WERI-Rb-1 (cell line): Measurements from ENCODE around the gene ADAR.

Source experiments
- DNase-seq: peaks from one replicate; pipeline ENCODE4 v3.0.0-alpha.2; 2020
- H3K27ac ChIP-seq: fragments of 250-450 bp; sonication (Bioruptor Pico); 2 replicates; pipeline ENCODE4 v1.5.1; 2020; ENCODE audit warnings: mild to moderate bottlenecking, moderate library complexity
- H3K27me3 ChIP-seq: fragments of 250-450 bp; sonication (Bioruptor Pico); 2 replicates; pipeline ENCODE4 v1.5.1; 2021; ENCODE audit warnings: mild to moderate bottlenecking, low read depth, moderate library complexity; ENCODE audit not compliant: insufficient read depth, severe bottlenecking
- H3K36me3 ChIP-seq: fragments of 250-450 bp; sonication (Bioruptor Pico); 2 replicates; pipeline ENCODE4 v1.5.1; 2020; ENCODE audit warnings: mild to moderate bottlenecking, moderate library complexity
- H3K4me3 ChIP-seq: 2 replicates; pipeline ENCODE4 v1.5.1; 2011; ENCODE audit warnings: low read depth, mild to moderate bottlenecking, control low read depth, low read length
- H3K9me3 ChIP-seq: fragments of 250-450 bp; sonication (Bioruptor Pico); 2 replicates; pipeline ENCODE4 v1.5.1; 2021; ENCODE audit warnings: mild to moderate bottlenecking, moderate library complexity; ENCODE audit not compliant: severe bottlenecking
- TF ChIP-seq, protein P1 (sequence below): IDR thresholded peaks from 2 replicates; pipeline ENCODE4 v1.5.1; 2011; ENCODE audit warnings: low read depth, mild to moderate bottlenecking, control low read depth, inconsistent platforms, low read length

Gene ADAR

DNA sequence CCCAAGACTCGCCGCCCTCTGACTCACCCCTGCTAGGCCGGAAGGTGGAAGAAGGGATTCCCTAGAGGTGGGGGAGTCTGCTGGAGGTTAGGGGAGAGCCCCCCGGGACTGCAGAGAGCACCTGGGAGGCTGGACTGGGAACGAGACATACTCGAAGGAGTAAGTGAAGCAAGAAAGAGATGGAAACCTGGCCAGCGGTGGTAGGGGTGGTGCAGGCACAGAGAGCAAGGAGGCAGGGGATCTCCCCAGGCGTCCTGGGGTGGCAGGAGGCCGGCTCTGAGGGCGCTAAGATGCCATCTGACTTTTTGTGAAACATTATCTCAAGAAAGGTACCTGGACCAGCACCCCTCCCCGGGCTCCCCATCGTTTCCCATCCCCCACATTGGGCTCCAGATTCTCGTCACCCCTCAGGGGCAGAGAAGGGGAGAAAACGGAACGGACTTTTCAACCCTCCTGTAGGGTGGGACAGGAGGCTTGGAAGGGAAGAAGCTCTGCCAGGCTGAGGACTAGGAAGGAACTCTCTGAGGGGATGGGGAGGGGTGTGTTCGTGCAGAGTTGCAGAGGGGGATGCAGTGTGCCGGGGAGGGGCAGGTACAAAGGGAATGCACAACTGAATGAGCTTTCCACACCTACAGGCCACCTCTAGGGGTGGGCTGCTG lies 39.7 kb downstream of the ADAR start:
- no peaks in the 10 kb centered on the region for H3K27me3 ChIP-seq
- peaks cover 49% of the 10 kb centered on the region for H3K36me3 ChIP-seq
- H3K27ac ChIP-seq: peak overlapping the region; percentile 83
- no peak for DNase-seq
- TF ChIP-seq, protein P1, sequence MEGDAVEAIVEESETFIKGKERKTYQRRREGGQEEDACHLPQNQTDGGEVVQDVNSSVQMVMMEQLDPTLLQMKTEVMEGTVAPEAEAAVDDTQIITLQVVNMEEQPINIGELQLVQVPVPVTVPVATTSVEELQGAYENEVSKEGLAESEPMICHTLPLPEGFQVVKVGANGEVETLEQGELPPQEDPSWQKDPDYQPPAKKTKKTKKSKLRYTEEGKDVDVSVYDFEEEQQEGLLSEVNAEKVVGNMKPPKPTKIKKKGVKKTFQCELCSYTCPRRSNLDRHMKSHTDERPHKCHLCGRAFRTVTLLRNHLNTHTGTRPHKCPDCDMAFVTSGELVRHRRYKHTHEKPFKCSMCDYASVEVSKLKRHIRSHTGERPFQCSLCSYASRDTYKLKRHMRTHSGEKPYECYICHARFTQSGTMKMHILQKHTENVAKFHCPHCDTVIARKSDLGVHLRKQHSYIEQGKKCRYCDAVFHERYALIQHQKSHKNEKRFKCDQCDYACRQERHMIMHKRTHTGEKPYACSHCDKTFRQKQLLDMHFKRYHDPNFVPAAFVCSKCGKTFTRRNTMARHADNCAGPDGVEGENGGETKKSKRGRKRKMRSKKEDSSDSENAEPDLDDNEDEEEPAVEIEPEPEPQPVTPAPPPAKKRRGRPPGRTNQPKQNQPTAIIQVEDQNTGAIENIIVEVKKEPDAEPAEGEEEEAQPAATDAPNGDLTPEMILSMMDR: no peak
- H3K9me3 ChIP-seq: no peaks in the 10 kb centered on the region
- H3K4me3 ChIP-seq: peak overlapping the region; percentile 90

DNA sequence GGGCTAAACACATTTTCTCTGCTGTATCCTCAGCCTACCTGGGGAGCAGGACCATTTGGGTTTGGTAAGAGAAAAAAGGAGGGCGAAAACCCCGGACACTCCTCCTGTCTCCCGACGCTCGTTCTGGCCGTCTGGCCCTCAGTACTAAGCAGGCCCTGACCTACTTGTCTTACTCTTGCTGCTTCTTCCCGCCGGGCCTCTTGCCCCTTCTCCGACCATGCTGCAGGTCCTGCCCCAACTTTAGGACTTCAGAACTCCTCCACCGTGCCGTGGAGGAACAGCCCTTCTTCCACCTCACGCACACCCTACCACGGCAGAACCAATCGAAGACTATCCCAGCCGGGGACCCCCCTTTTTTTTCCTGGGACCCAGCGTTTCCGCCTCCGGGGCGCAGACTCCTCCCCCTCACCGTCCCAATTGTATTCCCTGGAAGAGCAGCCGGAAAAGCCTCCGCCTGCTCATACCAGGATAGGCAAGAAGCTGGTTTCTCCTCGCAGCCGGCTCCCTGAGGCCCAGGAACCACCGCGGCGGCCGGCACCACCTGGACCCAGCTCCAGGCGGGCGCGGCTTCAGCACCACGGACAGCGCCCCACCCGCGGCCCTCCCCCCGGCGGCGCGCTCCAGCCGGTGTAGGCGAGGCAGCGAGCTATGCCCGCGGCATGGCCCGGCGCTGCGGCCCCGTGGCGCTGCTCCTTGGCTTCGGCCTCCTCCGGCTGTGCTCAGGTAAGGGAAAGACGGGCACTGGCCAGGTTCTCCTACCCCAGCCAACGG lies 40.4 kb downstream of the ADAR start, which contains the start of gene CHRNB2:
Gene CHRNB2, plus strand, starts transcription at position 393 of the 771 bp plus-strand sequence. Its CDS starts 267 bp downstream, at position 660.
- TF ChIP-seq, protein P1: no peak
- H3K27me3 ChIP-seq: no peaks in the 10 kb centered on the region
- peak within 1 kb of the TSS; percentile 83 for H3K27ac ChIP-seq
- DNase-seq: peak; percentile 98
- peaks cover 42% of the 10 kb centered on the region for H3K36me3 ChIP-seq
- no peaks in the 10 kb centered on the region for H3K9me3 ChIP-seq
- H3K4me3 ChIP-seq: peak within 1 kb of the TSS; percentile 90

DNA sequence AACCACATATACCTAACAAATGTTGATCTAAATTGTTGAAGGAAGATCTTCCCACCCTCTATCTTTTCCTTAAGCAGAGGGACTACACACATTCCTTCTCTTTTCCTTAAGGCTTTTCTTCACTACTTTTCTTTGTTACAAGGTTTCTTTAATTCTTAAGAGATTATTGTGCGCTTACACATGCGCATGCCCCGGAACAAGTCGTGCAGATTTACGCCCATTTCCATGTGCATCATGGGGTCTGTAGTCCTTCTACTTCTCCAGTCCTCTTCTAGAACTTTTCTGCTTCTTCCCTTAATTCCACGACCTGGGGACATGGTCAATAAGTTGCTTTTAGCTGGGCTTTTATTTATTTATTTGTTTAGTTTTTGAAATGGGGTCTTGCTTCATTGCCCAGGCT lies 42.1 kb downstream of the ADAR start:
- no peak overlapping the region for H3K4me3 ChIP-seq
- no peaks in the 10 kb centered on the region for H3K27me3 ChIP-seq
- no peak for DNase-seq
- H3K27ac ChIP-seq: no peak overlapping the region
- TF ChIP-seq, protein P1: no peak
- no peaks in the 10 kb centered on the region for H3K9me3 ChIP-seq
- H3K36me3 ChIP-seq: peaks cover 25% of the 10 kb centered on the region

DNA sequence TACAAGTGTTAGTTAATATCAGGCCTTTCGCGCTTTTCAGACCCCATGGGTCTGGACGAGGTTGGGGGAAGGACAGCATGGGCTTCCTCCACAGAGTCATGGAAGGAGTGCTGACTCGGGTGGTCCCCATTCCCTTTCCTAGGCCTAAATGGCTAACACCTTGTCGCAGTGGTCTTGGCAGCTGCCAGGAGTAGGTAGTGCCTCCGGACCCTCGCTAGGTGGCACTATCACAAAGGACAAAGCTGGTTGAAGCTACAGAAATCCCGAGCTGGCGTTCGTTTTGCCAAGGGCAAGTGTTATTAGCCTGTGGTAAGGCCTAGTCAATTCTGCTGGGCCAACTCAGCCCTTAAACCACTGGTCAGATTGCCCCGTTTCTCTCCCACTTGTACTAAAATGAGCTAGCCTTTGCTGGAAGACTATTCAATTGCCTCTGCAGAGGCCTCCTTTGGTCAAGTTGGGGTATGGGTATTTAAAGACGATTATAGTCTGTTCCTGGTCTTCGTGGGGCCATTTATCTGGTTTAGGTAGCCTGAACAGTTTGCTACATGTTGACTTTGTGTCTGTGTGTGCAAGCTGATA lies 48.4 kb downstream of the ADAR start:
- DNase-seq: peak; percentile 99
- Histone ChIP-seq H3K36me3 (peaks cover 26% of the 10 kb centered on the region), H3K9me3 (no peaks in the 10 kb centered on the region), H3K27ac (peak overlapping the region; percentile 83), H3K4me3 (peak overlapping the region; percentile 69), H3K27me3 (no peaks in the 10 kb centered on the region)
- TF ChIP-seq, protein P1: peak; percentile 100

DNA sequence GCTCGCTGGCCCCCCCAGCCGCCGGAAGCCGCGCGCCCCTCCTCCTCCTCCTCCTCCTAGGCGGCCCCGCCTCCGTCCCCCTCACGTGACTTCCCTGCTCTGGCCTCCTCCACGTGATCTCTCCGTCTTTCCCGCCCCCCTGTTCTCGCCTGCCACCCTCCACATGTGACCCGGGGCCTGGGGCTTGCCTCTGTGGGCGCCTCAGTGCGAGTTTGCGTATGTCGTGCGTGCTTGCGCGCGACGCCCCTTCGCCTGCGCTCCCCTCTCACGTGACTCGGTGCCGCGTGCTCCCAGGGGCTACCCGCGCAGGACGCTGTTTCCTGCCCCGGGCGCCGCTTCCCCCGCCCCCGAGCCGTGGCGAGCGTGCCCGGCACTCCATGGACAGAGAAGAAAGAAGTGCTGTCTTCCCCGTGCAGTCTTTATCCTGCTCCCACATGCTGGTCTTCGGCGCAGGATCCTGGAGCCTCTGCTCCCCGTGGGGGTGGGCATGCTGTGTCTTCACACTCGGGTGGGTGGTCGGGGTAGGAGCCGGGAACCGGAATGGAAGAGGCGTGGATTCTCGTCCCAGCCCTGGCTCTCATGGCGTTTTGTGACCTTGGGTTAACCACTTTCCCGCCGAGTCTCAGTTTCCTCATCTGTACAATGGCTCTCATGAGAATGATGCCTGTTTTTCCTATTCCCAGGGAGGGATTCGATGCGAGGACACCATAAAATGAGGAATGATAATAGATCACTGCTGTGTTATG lies 49.1 kb downstream of the ADAR start:
- H3K9me3 ChIP-seq: no peaks in the 10 kb centered on the region
- DNase-seq: peak; percentile 100
- TF ChIP-seq, protein P1: 0 out of 2 replicates have a peak, but pooled peaks have one; percentile 14
- H3K4me3 ChIP-seq: peak overlapping the region; percentile 69
- peak overlapping the region; percentile 83 for H3K27ac ChIP-seq
- no peaks in the 10 kb centered on the region for H3K27me3 ChIP-seq
- peaks cover 33% of the 10 kb centered on the region for H3K36me3 ChIP-seq
